OCI-M2 (cell line): ENCODE measurements around the gene SDHAF2.
A peak's percentile ranks its signal among the peaks of the same experiment; 100 is the strongest.
"Not testable (repeated sequence)": the region's sequence is repeated elsewhere in the genome, so short reads cannot be mapped to it uniquely, and the experiment has no call there.

Experiments used
- DNase-seq: peaks from one replicate; lab custom pipeline; 2025; ENCODE audit not compliant: unreplicated experiment; lab: John Stamatoyannopoulos, UW

SDHAF2 gene

DNA sequence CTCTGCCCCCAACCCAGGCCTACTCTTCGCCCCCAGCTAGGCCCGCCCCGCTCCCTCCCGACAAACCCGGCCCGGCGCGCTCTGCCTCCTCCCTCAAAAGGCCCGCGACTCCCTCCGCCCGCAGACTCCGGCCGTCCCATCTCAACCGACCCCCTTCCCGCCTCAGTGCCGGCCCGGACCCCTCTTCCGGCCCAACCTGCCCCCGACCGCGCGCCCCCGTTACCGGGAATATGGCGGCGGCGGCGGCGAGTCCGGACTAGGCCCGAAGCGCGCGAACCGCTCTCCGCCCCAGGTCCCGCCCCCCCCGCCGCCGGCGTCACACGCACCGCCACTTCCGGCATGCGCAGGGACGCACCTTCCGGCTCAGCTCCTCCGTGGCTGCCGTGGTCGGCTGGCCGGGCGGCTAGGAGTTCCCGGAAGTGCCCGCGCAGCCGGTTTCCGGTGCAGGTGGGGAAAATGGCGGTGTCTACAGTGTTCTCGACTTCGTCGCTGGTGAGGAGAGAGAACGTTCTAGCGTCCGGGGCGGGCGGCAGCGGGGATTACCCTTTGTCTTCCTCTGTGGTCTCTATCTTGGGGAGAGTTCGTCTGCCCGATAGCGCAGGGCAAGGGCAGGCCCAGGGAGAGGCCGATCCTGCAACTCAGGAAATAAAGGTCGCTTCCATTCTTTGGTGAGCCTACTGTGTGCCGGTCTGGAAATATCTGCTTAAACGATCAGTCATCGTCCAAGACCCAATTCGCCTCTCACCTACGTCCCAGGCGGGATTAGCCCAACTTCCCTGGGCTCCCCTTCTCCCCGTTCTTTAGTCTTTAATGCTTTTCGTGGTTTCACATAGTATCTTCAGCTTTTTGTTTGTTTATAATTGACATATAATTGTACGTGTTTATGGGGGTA is at the start of gene SDHAF2, which contains the start of gene CPSF7:
Gene SDHAF2 (plus strand): TSS at position 434 of the 892 bp plus-strand sequence. CDS start 23 bp downstream, at position 457.
Gene CPSF7 (minus strand): TSS at position 285 of the 892 bp plus-strand sequence. CDS start 740 bp downstream, outside the sequence.
- DNase-seq: peak; percentile 56

DNA sequence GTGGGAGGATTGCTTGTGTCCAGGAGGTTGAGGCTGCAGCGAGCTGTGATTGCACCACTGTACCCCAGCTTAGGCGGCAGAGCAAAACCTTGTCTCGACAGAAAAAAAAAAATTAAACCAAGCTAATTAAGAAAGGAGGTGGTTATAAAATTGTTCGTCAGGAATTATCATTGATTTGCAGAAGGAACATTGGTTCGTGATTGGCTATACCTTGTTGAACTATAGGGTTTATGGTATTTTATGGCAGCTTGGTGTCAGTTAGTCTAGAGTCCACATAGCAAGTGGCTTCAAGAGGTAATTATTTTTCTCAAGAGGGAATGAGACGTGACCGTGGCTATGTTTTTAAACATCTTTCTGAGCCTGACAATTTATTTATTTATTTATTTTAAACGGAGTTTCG is 49.0 kb upstream of the SDHAF2 start:
- no peak for DNase-seq

DNA sequence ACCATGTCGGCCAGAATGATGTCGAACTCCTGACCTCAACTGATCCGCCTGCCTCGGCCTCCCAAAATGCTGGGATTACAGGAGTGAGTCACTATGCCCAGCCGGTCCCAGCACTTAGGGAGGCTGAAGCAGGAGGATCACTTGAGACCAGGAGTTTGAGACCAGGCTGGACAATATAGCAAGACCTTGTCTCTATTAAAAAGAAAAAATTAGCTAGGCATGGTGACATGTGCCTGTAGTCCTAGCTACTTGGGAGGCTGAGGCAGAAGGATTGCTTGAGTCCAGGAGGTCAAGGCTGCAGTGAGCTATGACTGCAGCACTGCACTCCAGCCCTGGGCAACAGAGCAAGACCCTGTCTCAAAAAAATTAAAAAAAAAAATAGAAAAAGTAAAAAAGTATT is 46.1 kb upstream of the SDHAF2 start:
- not testable (repeated sequence) for DNase-seq

DNA sequence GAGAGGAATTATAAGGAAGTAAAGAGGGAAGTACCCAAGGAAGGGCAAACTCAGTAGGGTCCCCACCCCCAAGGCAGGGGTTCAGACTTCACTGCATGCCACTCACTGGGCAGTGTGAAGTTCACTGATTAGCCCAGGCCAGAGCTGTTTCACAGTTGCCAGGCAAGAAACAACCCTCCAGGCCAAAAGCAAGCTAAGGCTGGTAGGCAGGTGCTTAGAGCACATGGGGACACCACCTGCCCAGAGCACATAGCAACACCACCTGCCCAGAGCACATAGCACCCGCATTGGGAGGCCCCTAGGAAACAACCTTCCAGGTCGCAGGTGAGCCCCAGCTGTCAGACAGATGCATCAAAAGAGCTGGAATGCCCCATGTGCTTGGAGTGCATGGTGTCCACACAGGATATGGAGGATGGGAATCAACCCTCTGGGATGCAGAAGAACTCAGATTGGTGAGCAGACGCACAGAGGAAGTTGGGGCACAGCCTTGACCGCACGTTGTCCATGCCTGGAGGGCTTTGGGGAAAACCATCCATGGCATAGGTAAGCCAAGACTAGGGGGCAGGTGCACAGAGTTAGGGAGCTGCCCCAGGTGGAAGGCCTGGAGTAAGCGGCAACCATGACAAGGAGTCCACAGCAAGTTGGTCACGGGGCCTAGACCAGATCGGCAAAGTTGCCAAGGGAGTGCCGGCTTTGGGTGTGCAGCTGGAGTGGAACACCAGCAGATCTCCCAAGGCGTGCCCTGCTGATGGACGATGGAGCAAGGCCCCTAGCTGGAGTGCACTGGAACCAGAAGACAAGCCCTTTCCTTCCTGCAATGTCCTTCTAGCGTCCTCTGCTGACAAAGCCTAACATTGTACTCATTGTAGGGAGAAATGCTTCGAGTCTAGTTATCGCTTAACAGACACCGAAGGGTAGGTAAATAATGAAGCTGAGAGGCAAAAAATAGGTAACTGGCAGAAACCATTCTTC is 45.4 kb upstream of the SDHAF2 start:
- DNase-seq: no peak

DNA sequence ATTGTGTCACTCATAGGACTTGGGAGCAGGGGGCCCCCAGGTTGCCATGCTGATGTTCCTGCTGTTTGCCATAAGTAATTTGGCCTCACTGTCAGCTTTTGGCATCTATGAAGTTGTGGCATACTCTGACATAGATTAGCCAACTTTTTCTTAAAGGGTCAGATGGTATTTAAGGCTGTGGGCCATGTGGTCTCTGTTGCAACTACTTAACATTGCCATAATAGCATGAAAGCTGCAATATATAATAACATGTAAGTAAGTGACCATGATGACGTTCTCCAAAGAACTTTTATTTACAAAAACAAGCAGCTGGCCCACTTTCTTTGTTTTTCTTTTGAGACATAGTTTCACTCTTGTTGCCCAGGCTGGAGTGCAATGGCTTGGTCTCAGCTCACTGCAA is 39.8 kb upstream of the SDHAF2 start:
- no peak for DNase-seq

DNA sequence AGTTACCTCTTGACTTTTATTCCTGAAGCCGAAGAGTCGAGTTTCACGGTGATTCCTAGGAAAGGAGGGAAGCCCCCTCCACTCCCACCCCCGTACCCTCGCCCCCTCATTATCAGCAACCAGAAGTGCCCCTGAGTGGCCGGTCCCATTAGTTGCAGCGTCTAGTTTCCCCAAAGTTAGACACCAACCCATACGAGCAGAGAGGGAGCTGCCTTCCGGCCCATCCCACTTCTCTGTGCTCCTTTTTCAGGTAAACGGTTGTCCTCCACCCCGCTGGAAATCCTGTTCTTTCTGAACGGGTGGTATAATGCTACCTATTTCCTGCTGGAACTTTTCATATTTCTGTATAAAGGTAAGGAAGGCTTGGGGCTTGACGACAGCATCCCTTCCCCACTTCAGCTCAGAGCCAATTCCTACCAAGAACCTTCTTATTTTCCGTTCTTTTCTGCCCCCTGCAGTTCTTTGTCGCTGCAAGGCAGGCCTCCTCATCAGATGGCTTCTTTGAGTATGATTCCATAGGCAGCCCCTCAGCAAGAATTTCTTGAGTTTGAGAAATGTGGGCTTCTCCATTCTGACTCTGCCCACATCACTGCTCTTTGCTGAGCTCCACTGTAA is 36.8 kb upstream of the SDHAF2 start:
- DNase-seq: no peak

DNA sequence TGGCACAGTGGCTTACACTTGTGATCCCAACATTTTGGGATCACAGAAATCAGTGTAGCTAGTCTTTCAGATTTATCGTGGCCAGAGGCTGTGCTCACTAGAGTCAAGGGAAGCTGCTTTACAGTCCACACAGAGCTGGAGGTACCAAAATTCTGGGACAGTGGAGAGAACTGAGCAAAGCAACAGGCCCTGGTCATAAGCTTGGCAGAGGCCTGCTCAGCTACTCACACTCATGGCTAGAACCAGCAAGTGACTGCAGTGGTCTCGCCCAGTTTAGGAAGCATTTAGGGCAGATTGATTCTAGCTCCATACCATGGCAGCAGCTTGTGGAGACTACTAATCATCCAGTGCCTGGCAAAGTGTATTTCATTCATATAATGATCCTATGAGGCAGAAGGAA is 28.8 kb upstream of the SDHAF2 start:
- DNase-seq: no peak

DNA sequence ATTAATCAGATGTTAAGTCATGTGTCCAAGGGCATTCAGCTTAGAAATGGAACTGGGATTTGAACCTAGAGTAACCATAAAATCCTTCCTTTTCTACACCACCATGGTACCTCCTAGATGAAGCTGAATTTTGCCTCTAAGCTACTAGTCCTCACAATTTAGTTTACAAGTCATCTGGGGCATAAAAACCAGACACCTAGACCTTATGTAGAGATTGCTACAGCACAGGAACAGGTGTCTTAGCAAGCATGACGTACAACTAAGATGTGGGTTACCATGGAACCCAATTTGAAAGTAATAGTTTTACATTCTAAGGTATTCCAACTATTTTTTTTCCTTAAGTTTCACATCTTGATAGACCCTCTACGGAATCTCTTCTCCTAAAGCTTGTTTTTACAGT is 28.4 kb upstream of the SDHAF2 start:
- no peak for DNase-seq

DNA sequence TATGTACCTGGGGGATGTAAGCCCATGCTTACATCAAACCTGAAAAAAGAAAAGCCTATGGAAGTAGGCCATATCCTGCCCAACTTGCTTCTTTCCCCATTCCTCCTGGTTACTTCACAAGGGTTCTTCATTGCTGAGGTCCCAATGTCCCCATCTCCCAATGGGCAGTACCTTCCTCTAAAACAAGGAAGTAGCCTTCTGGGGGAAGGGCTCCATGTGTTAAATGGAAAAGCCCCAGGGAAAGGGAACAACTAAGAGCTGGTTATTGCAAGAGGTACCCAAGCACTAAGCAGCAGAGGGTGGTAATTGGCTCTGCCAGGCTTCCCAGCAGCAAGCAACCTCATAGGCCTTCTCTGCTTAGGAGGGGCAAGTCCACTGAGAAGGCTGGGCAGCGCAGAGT is 26.3 kb upstream of the SDHAF2 start:
- no peak for DNase-seq

DNA sequence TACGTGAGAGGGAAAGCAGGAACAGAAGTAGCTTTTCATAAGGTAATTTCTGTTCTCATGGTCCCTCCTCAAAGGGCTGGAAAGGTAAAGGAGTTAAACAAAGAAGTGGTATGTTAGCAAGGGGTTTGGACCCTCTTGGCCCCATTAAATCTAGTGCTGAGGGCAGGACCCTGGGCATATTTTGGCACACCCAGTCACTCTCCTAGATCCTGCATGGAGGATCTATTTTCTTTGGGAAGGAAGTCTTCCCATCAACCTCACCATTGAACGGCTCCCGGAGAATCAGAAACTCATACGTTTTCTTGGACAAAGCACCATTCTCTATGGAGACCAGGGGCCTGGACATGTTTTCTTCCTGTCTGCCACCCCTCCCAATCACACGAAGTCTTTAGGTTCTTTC is 25.8 kb upstream of the SDHAF2 start:
- DNase-seq: no peak

DNA sequence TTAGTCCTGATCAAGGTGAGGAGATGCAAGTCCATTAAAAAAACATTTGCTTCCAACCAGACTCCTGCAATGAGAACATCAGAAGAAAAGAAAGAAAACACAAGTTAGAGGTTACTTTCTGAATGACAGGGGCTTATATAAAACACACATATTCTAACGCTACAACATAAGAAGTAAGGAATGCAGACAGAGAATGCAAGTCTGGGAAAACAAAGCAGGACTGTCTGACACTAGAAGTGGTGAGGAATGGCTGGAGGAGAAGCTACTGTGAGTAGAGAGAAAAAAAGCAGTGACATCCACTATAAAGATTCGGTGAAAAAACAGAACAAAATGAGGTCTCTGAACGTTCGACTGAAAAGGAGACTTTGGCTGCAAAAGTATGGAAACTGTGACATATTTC is 25.3 kb upstream of the SDHAF2 start:
- DNase-seq: no peak

DNA sequence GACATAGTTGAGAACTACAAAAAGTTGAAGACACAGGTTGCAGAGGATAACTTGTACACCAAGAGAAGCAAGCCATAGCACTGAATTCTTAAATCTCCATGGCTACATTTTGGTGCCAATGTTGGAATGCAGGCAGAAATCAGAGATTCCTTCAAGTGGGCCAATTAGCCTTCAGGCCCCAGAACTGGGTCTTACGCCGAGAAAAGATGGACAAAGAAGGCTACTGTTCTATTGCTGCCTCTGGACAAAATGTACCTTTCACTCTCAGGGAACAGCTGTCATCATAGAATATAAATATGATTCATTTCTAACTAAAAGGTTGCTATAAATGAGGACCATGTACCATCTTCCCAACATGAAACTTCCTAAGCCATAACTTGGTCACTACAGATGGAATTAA is 23.9 kb upstream of the SDHAF2 start:
- DNase-seq: no peak

DNA sequence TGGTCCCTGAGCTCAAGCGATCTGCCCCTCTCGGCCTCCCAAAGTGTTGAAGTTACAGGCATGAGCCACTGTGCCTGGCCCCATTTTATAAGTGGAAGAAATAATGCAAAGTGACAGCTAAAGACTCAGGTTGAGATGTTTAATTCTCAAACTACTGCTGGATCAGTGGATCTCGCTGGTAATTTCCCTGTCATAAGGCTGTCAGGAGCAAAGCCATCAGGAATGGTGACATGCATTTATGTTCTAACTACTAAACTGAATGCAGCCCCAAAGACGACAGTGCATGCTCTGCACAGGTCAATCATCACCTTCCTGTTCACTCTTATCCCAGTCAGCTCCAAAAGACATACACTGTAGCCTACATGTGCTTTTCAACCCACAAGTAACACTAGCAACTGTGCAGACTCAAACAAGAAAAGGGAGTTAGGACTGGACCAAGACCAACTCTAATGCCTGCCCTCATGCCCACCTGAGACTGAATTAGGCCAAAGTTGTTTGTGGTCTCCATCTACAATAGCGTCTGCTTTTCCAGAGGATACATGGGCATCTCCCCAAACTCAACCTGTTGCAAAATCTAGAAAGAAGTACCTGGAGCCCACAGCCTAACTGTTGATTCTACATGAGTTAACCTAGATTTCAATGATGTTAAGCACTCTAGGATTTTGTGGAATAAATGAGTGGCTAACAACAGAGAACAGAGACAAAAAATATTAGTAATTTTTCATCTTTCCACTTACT is 22.8 kb upstream of the SDHAF2 start:
- no peak for DNase-seq

DNA sequence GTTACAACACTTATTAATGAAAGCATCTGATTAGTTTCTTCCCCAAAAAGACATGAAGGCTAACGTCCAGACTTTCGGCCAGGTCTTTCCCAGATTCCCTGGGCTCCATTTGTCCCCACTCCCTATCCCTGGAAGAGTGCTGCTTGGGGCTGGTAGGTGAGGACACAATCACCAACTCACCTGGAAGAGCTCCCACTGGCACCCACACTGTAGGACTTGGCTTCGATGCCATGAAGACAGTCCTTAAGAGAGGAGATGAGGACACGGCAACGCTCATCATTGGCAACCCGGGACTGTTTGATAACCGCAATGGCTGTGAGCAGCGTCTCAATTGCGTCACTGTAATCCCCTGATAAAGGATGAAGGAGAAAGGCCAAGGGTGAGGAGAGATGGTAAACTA is 18.3 kb upstream of the SDHAF2 start:
- no peak for DNase-seq

DNA sequence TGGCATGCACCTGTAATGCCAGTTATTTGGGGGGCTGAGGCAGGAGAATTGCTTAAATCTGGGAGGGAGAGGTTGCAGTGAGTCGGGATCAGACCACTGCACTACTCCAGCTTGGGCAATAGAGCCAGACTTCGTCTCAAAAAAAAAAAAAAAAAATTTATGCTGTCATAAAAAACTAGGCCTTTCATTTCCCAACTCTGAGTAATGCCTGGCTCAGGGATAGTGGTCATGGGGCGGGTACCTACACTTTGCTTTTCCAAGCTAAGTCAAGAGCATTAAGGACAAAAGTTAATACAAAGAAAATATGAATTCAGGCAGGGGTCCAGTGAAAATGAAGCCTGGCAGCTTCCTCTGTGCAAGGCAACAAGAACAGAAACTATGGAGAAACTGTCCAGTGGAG is 16.4 kb upstream of the SDHAF2 start:
- no peak for DNase-seq

DNA sequence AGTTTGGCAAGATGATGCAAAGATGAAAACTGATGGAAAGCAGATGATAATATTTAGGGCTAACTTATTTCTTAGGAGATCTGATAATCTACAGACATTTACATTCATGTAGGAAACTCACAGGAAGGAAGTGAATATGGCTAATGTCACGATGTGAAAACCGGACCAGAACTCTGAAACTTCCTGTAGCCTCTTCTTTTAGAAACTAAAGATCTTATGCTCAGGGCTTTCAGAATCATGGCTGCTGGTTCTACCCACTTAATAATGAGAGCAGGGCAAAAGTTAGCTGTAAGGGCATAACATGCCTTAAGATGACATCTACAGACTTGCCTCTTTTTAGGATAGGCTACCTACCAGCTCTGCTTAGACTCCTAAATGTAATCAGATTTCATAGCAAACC is 15.4 kb upstream of the SDHAF2 start:
- DNase-seq: no peak

DNA sequence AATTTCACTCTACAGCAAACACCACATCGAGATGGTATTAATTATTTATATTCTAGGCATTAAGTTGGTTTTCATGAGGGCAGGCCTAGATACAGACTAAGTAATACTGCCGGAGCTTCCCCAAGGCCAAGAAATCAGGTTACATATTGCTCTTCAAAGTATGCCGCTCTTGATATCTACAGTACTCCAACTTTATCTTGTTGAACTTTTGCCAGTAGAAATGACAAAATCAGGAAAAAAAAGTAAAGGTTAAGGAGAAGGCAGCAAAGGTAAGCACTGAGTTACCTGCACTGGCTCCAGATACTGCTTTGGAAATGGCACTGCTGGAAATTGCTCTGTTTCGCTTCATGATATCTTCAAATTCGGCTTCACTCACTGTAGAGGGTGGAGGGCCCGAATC is 14.5 kb upstream of the SDHAF2 start:
- no peak for DNase-seq

DNA sequence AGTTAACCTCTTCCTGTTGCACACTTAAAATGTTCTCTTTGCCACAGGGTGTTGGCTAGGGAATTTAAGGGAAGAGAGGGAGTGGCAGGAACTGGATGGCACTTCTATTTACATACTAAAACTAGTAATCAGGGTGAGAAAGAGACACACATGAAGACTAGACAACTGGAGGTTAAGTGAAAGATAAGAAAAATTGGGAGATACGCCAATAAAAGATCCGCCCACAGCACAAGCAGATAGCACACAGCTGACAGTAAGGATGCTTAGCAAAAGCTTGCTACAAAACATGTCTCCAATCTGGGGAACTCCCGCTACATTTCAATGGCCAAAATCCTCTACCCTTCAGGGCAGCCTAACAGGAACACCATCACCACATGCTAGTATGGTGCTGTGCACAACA is 13.0 kb upstream of the SDHAF2 start:
- DNase-seq: no peak

DNA sequence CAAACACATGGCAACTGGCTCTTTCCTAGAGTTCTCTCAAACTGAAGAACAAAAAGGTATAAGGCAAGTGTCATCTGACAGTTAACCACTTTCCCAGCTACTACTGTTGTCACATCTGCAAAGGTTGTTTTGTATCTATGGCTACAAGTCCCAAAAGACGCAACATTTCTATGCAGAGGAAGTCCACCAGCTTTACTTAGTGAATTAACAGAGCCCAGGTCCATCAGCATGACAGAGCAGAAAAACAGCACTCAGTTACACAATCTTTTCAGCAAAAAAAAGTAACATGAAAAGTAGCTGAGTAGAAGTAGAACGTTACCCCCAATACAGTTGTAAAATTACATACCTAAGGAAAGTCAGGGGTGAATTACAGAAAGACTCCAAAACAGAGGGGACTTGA is 12.3 kb upstream of the SDHAF2 start:
- no peak for DNase-seq

DNA sequence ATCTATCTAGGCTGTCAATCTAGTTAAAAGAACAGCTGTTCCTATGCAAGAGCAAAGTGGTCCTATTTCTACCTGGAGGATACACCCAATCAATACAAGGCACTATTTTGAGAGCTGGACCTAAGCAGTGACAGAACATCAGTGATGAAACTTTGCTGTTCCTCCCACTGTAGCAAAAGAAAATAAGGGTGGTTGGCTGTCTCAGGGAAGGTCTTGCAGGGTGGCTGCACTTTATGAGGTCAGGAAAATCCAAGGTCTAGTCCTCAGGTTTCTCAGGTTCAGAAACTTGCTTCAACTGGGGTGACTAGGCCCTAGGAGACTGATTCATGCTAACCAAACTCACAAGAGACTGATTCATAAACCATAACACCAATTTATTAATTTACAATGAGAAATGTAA is 11.8 kb upstream of the SDHAF2 start:
- DNase-seq: no peak

DNA sequence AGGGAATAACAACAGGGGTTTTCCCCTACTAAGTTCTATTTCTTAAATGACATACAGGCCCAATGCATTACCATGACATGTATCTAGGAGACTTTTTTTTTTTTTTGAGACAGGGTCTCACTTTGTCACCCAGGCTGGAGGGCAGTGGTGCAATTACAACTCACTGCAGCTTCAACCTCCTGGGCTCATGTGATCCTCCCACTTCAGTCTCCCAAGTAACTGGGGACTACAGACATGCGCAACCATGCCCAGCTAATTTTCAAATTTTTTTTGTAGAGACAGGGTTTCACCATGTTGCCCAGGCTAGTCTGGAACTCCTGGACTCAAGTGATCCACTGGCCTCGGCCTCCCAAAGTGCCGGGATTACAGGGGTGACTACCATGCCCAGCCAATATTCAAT is 7.7 kb upstream of the SDHAF2 start:
- no peak for DNase-seq
